Endothelial cell of umbilical vein (primary cell): Measurements from ENCODE around the gene VCAN. TPM values are rescaled to one million over a fixed set of nuclear protein-coding genes. Genes with fewer than 3 reads are reported as not detected.
A peak's percentile ranks its signal among the peaks of the same experiment; 100 is the strongest.

Experiments
- Bru-seq: library from RNA; stranded (reverse); fragments of 400-500 nt; gene quantifications from one replicate; lab custom pipeline; 2021; lab: Mats Ljungman, UMichigan
- BruChase-seq, 2 experiments: library from RNA; stranded (reverse); fragments of 400-500 nt; gene quantifications; one replicate each; lab custom pipeline; 2021; lab: Mats Ljungman, UMichigan
- BruUV-seq: library from RNA; stranded (reverse); fragments of 400-500 nt; replicated peaks from 2 replicates; lab custom pipeline; 2021; lab: Mats Ljungman, UMichigan
- CTCF ChIA-PET: fragments of 300-600, 350-600 bp; sonication (Branson Sonifier 250); formaldehyde crosslinking; loops from one replicate; lab custom pipeline; 2021; ENCODE audit warnings: antibody characterized with exemption, inconsistent platforms; lab: Charles Lee
- POLR2A ChIA-PET: fragments of 300-600, 350-600 bp; sonication (Branson Sonifier 250); formaldehyde crosslinking; loops from one replicate; lab custom pipeline; 2021; ENCODE audit warnings: antibody characterized with exemption, inconsistent platforms; lab: Charles Lee
- DNase-seq: peaks from one replicate; pipeline ENCODE4 v3.0.0-alpha.2; 2011; ENCODE audit warnings: low read depth, low spot score
- FAIRE-seq: peaks from 2 replicates; lab custom pipeline; 2011; peaks lifted over from hg19 to GRCh38; lab: Jason Lieb, UNC
- H2AFZ ChIP-seq: 2 replicates; pipeline ENCODE4 v1.6.0; 2012; ENCODE audit warnings: low read depth, low read length, control low read depth, inconsistent platforms
- H3K27ac ChIP-seq: 2 replicates; pipeline ENCODE4 v1.5.1; 2011; ENCODE audit warnings: low read depth, mild to moderate bottlenecking, control low read depth, low read length, moderate library complexity; ENCODE audit not compliant: insufficient read depth
- H3K27me3 ChIP-seq, 2 experiments: 2 replicates each; pipeline versions ENCODE4 v1.6.0 to v1.6.1; 2011; ENCODE audit warnings: low read length in 2 of 2, mixed read lengths in 1 of 2; ENCODE audit not compliant: control insufficient read depth in 2 of 2, insufficient read depth in 2 of 2
- H3K36me3 ChIP-seq, 2 experiments: 2 replicates in 1 of 2; 3 replicates in 1 of 2; pipeline ENCODE4 v1.5.1; 2011; ENCODE audit warnings: low read length in 2 of 2, mild to moderate bottlenecking in 1 of 2, moderate library complexity in 1 of 2; ENCODE audit not compliant: control insufficient read depth in 2 of 2, insufficient read depth in 2 of 2; ENCODE audit errors: extremely low read depth in 1 of 2
- H3K4me1 ChIP-seq: 3 replicates; pipeline ENCODE4 v1.5.1; 2011; ENCODE audit warnings: mild to moderate bottlenecking, low read length; ENCODE audit not compliant: control insufficient read depth, insufficient read depth; ENCODE audit errors: extremely low read depth
- H3K4me2 ChIP-seq: 2 replicates; pipeline ENCODE4 v1.6.1; 2011; ENCODE audit warnings: low read length, control low read depth, mixed read lengths; ENCODE audit not compliant: insufficient read depth
- H3K4me3 ChIP-seq, 3 experiments: fragments of 200-600 bp in 1 of 3; sonication (generic), shearing (Covaris generic) in 1 of 3; replicated peaks in 1 of 3; 2 replicates each; pipeline ENCODE4 v1.5.1; 2011 to 2016; ENCODE audit warnings: control low read depth in 3 of 3, low read length in 3 of 3, mild to moderate bottlenecking in 2 of 3, inconsistent platforms in 1 of 3, low read depth in 1 of 3, moderate library complexity in 1 of 3; ENCODE audit not compliant: insufficient read depth in 1 of 3
- H3K79me2 ChIP-seq: 2 replicates; pipeline ENCODE4 v1.6.0; 2012; ENCODE audit warnings: low read length, inconsistent platforms; ENCODE audit not compliant: control insufficient read depth, insufficient read depth
- H3K9ac ChIP-seq: replicated peaks from 2 replicates; pipeline ENCODE3; 2011; ENCODE audit warnings: low read length, control low read depth; ENCODE audit not compliant: insufficient read depth; ENCODE audit errors: extremely low read depth
- H3K9me1 ChIP-seq: replicated peaks from 3 replicates; pipeline ENCODE4 v1.6.0; 2011; ENCODE audit warnings: mild to moderate bottlenecking, low read length; ENCODE audit not compliant: control insufficient read depth, insufficient read depth; ENCODE audit errors: extremely low read depth
- H3K9me3 ChIP-seq: replicated peaks from 2 replicates; pipeline ENCODE4 v1.5.1; 2012; ENCODE audit warnings: low read length, inconsistent platforms; ENCODE audit not compliant: control insufficient read depth, insufficient read depth
- H4K20me1 ChIP-seq: replicated peaks from 2 replicates; pipeline ENCODE3; 2011; ENCODE audit warnings: mild to moderate bottlenecking, low read length; ENCODE audit not compliant: control insufficient read depth, insufficient read depth; ENCODE audit errors: extremely low read depth
- EZH2 ChIP-seq: IDR thresholded peaks from 2 replicates; pipeline ENCODE4 v1.6.1; 2012; ENCODE audit warnings: borderline replicate concordance, low read depth, mild to moderate bottlenecking, moderate library complexity, low read length, inconsistent platforms; ENCODE audit not compliant: severe bottlenecking
- GATA2 ChIP-seq: IDR thresholded peaks from 2 replicates; pipeline ENCODE4 v1.7.0; 2011; ENCODE audit warnings: low read depth, mild to moderate bottlenecking, moderate library complexity, mixed read lengths, low read length; ENCODE audit not compliant: insufficient read length, insufficient read depth
- dilution Hi-C: fragments of 300-500 bp; cut with MboI; formaldehyde crosslinking; loops from one replicate; pipeline ENCODE4 v1.15.0; 2019; ENCODE audit warnings: low sequenced_read_pairs; ENCODE audit not compliant: extremely low pct_ligation_motif_present
- intact Hi-C: fragments of 100-400 bp; cut with micrococcal nuclease; formaldehyde crosslinking; loops from one replicate; pipeline ENCODE4 v1.10.0; 2022
- long read RNA-seq: library from polyadenylated mRNA; stranded (forward); transcript quantifications from one replicate; pipeline ENCODE4 v2.0.0, GENCODE V29; 2021
- polyA minus RNA-seq, 3 experiments: library from RNA; depleted of rRNA, polyadenylated mRNA; stranded (reverse); fragments of >200 nt; gene quantifications; 1 replicate in 1 of 3; 2 replicates in 2 of 3; pipeline ENCODE4 v1.2.3, GENCODE V29; 2011
- polyA plus RNA-seq, 4 experiments: library from polyadenylated mRNA; depleted of rRNA in 3 of 4; stranded (reverse) in 3 of 4; unstranded in 1 of 4; fragments of >200 nt; gene quantifications; 2 replicates each; pipeline versions ENCODE4 v1.2.1 to v1.2.3, GENCODE V29; 2011 to 2012; ENCODE audit warnings: missing spikeins in 1 of 4
- total RNA-seq: library from RNA; stranded (reverse); gene quantifications from 2 replicates; pipeline ENCODE4 v1.2.3, GENCODE V29; 2021
- TF ChIP-seq, protein P1 (sequence below): IDR thresholded peaks from 2 replicates; pipeline ENCODE4 v1.6.1; 2011; ENCODE audit not compliant: insufficient read depth, insufficient read length

Gene VCAN
- 0.35 and 0.72 TPM in 2 replicates for total RNA-seq
- polyA plus RNA-seq: 0.56 and 1.2 TPM in 2 replicates
- 0.21 and 0.62 TPM in 2 replicates for polyA plus RNA-seq (2011; cell fraction: cytosol; rRNA removed)
- 0.88 TPM in 2 replicates for polyA plus RNA-seq (2011; cell fraction: nucleus; rRNA removed)
- 3.3 and 4.0 TPM in 2 replicates for polyA plus RNA-seq (2012)
- 2.8 and 5.6 TPM in 2 replicates for polyA minus RNA-seq
- not detected for polyA minus RNA-seq (2011; cell fraction: cytosol; rRNA and poly(A)+ RNA removed)
- 1.6 and 1.8 TPM in 2 replicates for polyA minus RNA-seq (2011; cell fraction: nucleus; rRNA and poly(A)+ RNA removed)
- percentile 12 among the genes with signal in this experiment for Bru-seq, nascent RNA
- percentile 23 among the genes with signal in this experiment for BruChase-seq, experiment 1, labeled RNA remaining after a 6-hour chase
- percentile 20 among the genes with signal in this experiment for BruChase-seq, experiment 2, labeled RNA remaining after a 2-hour chase
- long read RNA-seq: 0 reads

DNA sequence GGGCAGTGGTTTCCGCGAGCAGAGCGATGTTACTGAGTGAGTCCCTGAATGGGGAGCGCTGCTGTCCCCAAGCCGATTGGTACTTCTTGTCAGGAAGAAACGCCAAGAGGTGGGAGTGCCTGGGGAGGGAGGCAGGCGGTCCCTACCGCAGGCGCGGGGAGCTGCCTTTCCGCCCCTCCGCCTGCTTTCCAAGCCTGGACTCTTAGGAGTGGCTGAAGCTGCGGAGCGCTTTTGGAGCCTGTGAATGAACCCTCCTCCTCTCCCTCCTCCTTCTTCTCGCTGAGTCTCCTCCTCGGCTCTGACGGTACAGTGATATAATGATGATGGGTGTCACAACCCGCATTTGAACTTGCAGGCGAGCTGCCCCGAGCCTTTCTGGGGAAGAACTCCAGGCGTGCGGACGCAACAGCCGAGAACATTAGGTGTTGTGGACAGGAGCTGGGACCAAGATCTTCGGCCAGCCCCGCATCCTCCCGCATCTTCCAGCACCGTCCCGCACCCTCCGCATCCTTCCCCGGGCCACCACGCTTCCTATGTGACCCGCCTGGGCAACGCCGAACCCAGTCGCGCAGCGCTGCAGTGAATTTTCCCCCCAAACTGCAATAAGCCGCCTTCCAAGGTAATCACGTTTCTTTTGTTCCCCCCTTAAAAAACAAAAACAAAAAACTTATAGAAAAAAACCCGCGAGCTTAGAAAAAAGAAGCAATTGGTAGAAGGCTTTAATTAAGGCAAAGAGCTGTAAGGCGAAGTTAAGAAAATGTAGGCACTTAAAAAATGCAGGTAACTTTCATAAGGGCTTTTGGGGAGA is at the start of gene VCAN:
VCAN (plus strand) TSS at position 340 of the 808 bp plus-strand sequence. CDS start 11,775 bp downstream, outside the sequence.
- Histone ChIP-seq H3K36me3 (no peaks in the 10 kb centered on the region), H3K9me3 (no peaks in the 10 kb centered on the region), H3K9me1 (no peaks in the 10 kb centered on the region), H3K9ac (no peak within 1 kb of the TSS), H3K79me2 (no peaks in the 10 kb centered on the region), H3K4me3 (peak within 1 kb of the TSS in 2 of 3 experiments; percentile 11 to 25), H3K27ac (no peak within 1 kb of the TSS), H3K27me3 (peaks cover 61 to 86% of the 10 kb centered on the region in 2 experiments), H4K20me1 (no peaks in the 10 kb centered on the region), H2AFZ (peak within 1 kb of the TSS; percentile 100), H3K4me2 (peak within 1 kb of the TSS; percentile 98), H3K4me1 (peaks cover 35% of the 10 kb centered on the region)
- POLR2A ChIA-PET: interaction anchor here (0.5 kb wide), 1 partner anchor 988 kb away, joined by 3 read pairs; no protein-coding TSS in a partner anchor
- FAIRE-seq: no peak
- CTCF ChIA-PET: interaction anchor here (0.9 to 1.3 kb wide), 5 partner anchors 41 to 1119 kb away, joined by 3 to 4 read pairs (median 3); no protein-coding TSS in a partner anchor
- TF ChIP-seq, protein P1, sequence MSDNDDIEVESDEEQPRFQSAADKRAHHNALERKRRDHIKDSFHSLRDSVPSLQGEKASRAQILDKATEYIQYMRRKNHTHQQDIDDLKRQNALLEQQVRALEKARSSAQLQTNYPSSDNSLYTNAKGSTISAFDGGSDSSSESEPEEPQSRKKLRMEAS: no peak
- TF ChIP-seq EZH2: peak; percentile 63
- no peak for TF ChIP-seq GATA2
- intact Hi-C loops (loop anchor here (2.0 to 5.0 kb wide), 4 partner anchors 83 to 1064 kb away; partner anchors contain the start of genes TMEM167A and XRCC4), dilution Hi-C loops (no loop called here)
- BruUV-seq: no TSS peak
- DNase-seq: no peak
